Hippocampal formation (tissue), 2 donors: Measurements from ENCODE around the gene ZNF366.

Experiments used
- DNase-seq, 2 donors: peaks; one replicate each; lab custom pipeline; 2025; lab: John Stamatoyannopoulos, UW

Gene ZNF366

DNA sequence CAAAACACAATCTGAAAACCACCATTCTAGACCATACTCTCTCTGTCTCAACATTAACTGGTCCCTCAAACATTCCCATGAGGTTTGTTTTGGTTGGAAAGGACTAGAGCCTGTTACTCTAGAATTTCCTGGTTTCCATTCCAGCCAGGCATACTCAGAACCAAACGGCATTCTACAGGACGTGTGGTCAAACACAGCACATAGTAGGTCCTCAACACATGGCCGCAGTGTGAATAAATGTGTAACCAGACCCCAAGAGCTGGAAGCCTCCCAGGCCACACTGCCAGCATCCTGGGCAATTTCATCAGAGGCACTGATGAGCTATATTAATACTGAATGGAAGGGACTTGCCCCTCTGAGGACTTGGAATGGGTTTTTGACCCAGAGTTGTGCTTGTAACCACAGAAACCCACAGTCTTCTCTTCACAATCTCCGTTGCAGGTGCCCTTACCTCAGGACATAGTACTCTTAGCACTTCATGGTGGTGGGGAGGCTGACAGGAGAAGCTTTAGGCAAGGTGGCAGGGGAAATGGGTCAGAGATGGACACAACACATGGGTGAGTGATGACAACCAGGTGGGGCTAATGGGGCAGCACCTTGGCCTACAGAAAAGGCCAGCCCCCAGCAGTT lies 66.0 kb downstream of the ZNF366 start:
- DNase-seq: no peak

DNA sequence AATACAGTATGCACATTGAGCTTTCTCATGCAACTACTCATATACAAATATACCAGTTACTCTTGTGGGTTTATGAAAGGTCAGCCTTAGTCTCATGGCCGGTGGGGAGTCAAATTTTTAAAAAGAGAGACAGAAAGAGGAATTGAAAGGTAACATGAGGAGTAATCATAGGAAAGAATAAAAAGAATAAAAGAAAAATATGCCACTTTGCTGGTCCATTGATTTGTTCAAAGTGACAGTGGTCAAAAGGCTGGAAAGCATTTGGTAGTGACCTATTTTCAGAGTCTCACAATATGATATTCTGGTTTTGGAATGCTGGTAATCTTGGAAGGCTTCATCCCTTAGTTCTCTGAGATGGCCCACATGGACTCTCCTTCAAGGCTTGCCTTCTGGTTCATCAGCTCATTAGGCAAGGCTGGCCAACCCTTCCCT lies 67.0 kb downstream of the ZNF366 start:
- no peak for DNase-seq

DNA sequence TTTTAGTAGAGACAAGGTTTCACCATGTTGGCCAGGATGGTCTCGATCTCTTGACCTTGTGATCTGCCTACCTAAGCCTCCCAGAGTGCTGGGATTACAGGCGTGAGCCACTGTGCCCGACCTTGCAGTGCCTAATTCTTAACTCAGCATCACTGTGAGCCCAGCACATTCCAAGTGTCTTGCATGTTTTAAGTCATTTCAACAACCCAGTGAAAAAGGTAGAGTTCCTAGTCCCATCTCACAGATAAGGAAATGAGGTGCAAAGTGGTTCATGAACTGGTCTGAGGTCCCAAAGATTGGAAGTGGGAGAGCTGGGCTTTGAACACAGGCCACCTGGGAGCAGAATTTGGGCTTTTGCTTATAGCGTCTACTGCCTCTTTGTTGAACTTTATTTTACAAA lies 68.0 kb downstream of the ZNF366 start:
- DNase-seq: no peak

DNA sequence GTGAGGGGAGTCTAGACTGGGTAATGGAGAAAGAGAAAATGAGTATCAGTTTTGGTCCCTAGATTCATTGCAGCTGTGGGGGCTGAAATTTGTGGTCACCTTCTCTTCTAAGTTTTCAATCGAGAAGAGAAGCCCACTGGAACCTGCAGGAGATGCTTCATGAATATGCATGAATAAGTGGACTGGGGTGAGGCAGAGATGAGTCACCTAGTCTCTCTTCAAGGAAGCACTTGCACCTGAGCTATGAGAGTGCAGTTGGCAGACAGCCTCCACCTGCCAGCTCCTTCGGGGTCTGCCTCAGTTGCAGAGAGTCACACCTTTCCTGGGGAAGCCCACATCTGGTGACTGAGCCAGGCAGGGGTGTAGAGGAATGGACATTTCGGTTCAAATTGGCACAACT lies 69.1 kb downstream of the ZNF366 start:
- no peak for DNase-seq

DNA sequence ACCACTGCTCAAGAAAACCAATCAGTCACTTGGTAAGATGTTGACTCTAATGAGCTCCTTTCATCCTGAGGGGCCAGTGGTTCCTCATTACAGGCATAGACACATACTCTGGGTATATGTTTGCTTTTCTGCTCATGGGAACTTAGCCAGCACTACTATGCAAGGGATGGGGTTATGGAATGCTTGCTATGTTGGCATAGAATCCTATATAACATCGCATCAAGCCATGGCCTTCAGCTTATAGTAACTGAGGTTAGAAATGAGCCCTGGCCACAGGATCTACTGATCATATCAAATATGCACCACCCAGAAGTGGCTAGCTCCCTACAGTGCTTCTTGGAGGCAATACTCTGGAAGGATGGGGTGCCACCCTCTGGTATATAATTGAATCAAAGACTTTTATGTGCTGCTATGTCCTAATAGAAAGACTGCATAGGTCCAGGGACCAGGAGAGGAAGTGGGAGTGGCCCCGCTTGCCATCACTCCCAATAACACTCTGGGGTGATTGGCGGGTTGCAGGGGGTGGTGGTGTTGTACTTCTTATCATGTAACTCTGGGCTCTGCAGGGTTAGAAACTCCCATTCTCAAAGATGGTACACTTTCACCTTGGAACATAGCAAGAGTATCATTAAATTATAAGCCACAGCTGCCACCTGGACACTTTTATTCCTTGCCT lies 70.3 kb downstream of the ZNF366 start:
- no peak for DNase-seq

DNA sequence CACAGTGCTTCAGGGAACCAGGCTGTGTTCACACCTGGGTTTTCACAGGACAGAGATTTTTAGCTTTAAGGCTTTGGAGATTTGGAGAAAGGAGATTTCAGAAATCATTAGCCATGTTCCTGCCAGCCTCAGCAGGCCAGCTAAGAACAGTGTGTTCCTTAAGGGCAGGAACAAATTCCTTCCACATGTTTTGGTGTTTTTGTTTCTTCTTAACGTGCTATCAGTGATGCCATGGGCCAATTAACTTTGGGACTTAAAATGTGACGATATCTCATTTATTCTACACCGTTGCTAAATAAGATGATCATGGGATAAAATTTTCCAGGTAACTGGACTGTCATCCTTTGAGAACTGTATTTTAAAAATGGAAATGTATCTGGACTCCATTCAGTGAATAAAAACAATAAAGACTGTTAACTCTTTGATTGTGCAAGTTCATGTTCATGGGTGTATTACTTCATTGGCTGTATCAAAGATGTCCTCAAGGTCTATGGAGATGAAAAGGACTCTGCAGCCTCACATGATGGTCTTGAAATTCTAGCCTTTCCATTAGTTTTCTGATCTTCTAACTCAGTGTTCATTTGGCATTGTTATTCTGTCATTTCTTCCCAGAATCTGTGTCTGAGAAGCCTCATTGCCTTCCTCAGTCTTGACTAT lies 72.3 kb downstream of the ZNF366 start:
- no peak for DNase-seq

DNA sequence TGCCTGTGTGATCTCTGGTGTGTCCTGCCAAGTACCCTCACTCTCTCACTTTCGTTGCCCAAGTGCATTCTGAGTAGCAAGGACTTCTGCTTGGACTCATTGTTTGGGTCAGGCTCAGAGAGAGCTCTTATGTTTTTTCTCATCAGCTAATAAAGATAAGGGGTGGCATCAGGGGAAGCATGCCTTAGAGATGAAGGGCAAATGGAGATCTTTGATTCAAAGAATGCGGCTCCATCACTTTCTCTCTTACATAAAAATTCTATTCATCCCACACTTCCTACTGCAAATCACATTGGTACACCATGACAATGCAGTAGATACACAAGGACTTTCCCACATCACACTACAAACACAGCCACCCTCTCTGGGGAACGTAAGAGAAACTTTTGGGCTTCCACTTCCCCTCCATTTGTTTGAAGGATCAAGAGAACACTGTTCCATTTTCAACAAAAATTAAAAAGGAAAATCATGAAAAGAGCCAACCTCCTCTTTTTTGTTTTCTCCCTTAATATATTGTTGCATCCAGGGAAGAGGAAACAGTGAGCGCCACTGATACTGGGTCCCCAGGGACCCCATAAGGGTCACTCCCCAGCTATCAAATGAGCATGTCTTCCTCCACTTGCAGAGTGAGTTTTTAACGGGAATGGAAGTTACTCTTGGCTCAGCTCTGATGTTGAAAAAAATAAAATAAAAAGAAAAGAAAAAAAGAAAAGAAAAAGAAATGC lies 73.0 kb downstream of the ZNF366 start:
- no peak for DNase-seq

DNA sequence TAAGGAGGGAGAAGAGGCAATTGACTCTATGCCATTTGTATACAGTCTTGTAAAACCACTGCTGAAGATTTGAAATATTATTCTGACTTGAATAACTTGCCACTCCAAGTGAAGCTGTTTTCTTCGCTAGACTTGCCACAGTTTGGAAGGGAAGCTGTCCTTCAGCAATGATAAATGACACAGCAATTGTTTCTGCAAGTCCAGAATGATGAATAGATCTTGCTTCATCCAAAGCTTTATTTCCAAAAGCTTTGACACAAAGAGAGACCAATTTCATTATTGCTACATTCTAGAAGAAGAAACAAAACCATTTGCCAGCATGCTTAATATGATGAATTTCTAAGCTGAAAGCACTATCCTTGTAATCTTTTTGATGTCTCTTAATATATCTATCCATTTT lies 73.7 kb downstream of the ZNF366 start:
- DNase-seq: no peak

DNA sequence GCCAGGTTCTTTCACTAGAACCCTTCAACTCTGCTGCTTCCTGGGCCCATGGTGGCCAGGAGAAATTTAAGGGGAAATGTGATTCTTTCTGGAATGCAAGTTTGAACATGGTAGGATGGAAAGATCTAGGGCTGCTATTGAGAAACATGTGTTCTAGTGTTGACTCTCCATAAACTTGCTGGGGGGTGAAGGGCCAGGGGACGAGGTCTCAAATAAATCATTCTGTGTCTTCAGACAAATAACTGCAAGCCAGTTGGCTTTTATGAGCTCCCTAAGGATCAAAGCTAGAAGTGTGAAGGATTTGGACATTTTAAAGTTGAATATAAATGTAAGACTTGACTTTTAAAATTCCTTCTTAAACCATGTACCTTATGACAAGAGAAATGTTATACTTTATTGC lies 78.5 kb downstream of the ZNF366 start:
- no peak for DNase-seq

DNA sequence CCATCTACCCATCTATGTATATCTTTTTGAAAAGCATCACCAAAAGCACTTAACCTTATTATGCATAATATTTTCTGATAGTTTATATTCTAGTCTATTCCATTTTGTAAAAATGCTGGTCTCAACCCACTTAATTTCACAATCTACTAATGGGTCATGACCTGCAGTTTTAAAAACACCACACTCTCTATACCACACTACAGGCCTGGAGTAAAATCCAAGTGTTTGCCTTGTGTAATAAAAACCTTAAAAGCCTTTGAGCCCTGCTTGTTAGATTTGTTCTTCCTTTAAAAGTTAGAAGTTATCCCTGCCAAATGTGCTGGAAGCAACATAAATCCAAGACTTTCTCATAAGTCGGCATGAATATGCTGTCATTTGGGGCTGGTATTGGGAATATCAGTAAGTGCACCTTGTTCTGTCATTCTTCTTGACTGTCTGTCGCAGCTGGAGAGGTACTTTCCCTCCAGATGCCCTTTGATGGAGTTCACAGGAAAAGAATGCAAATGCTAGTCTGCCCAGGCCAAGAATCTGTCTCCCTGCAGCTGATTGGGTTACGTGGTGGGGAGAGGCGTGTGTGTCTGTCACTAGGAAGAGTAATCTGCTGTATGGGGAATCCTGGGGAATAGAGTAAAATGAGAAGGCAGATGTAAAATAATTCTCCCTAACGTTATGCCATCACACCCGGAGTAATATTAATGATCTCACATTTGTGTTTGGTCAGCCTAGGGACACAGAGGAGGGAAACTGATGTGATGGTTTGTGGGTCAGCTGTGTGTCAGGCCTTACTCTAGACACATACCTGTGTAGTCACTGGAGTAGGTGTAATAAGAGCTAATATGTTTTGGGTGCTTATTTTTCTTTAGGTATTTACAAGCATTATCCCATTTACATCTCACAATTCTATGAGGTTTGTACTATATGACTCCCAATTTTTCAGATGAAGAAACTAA lies 79.4 kb downstream of the ZNF366 start:
- no peak for DNase-seq

DNA sequence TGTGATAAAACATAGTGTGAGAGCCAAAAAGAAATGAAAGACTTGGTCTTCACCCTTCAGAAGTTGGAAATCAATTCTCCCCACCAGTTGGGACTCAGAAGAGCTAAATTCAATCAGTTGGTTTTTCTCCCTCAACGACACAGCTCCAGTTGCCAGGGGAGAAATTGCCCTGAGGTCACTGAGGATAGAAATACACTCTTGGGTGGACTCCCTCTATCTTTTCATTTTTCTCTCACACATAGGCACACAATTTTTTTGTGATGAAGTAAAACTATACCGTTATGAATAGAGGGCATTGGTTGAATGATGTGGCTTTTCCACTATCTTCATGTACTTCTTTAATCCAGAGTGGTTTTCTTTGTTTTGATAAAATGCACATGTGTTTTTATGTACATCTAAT lies 80.2 kb downstream of the ZNF366 start:
- no peak for DNase-seq

DNA sequence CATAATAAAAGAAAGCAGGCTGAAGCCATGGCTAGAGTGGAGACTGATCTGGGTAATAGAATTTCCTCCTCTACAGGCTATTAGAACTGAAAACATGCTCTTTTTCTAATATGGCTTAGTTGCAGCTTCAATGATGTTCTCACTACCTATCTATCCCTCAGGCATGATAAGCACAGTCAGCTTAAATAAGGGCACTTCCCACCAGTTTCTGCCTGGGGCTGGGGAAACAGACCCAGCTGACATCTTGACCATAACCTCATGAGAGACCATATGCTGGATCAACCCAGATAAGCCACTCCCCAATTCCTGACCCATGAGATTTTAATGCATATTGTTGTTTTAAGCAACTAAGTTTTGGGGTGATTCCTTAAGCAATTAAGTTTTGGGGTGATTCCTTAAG lies 81.2 kb downstream of the ZNF366 start:
- no peak for DNase-seq

DNA sequence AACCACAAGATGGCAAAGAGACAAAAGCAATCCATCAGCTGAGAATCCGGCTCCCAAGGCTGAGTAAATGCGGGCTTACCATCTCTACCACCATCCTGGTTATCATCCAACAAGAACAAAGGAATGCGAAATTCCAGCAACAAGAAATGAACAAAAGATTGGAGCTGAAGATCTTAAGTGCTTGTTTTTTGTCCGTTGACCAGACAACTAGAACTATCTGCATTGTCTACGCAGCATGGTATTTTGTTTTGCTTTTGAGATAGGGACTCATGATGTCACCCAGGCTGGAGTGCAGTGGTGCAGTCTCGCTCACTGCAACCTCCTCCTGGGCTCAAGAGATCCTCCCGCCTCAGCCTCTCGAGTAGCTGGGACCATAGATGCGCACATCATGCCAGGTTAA lies 88.9 kb downstream of the ZNF366 start:
- DNase-seq: no peak

DNA sequence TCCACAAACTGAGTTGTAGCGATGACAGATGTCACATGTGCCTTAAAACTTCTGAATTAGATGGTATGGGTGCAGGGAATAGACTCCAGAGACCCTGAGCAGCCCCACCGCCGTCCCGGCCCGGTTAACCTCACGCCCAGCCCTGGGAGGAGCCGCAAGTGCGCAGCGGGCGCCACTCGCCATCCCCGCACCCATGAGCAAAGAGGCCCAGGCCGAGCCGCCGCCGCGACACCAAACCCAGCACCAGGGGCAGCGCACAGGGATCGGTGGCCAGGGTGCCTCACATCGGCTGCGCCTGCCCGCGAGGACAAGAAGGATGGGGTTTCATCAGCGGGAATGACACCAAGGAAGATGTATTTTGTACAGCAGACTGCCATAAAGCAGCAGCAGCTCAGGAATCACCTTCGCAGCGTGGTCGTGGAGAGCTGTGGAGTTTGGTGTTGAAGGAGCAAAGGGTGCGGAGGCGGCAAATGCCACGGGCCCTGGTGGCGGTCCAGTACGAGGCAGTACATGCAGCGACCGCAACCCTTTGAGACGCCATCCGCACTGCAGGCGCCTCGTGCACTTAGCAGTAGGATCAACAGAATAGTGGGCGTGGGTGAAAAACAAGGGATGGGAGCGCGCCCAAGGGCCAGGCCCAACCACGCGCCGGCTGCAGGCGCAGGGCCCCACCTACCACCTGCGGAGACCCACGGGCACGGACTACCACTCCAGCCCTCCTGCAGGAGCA lies 89.7 kb downstream of the ZNF366 start:
- DNase-seq: no peak

DNA sequence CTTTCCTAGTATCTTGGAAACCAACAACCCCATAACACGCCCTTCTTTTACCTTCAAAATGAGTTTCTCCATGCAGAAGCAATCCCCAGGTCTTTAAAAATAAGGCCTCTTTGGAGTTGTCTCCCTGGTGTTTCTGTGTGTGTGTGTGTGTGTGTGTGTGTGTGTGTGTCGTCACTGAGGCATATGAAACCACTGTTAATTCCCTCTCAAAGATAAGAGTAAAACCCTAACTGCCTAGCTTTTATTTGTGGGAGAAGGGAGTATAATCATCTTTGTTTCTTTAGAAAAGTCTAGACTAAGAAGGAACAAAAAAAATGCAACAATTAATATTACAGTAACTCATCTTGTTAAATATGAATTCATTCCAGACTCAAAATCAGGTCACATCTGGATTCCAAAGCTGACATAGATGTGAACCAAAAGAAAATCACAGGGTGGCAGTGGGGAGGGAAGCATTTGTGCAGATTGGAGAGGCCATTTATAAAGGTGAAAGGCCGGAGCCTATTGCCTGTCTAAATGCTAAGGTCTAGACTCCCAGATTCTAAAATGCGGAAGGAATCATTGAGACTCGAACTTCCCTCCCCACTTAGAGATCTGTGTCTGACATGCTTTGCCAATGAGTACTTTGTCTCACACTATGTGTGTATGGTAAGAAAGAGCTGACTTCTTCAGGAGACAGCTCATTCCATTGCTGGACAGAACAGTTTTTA lies 91.4 kb downstream of the ZNF366 start:
- no peak for DNase-seq

DNA sequence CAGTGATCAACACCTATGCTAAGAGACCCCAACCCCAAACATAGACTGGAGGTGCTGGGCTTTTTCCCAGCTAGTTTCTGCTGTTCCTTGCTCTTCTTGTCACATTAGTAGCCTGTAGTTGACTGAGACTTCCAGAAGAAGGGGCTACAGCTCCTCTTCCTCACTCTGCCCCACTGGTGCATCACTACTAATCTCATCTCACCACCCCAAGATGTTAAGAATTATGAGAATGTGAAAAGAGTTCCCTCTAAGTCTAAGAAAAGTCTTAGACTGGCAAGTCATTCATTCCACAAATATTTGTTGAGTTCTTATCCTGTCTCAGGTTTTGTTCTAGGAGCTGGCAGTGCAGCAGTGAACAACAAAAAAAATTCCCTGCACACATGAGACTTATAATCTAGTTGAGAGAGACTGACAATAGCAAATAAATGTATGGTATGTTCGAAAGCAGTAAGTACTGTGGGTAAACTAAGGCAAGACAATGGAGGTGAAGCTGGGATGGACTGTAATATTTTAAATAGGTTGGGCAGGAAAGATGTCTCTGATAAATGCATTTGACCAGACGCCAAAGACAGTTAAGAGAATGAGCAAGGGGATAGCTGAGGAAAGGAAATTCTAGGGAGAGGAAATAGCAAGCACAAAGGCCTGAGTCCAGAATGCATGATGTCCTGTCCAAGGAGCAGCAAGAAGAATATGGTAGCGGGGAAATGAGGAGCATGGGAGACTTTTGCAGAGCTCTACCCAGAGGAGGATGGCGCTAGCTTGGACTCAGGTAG lies 94.7 kb downstream of the ZNF366 start:
- no peak for DNase-seq

DNA sequence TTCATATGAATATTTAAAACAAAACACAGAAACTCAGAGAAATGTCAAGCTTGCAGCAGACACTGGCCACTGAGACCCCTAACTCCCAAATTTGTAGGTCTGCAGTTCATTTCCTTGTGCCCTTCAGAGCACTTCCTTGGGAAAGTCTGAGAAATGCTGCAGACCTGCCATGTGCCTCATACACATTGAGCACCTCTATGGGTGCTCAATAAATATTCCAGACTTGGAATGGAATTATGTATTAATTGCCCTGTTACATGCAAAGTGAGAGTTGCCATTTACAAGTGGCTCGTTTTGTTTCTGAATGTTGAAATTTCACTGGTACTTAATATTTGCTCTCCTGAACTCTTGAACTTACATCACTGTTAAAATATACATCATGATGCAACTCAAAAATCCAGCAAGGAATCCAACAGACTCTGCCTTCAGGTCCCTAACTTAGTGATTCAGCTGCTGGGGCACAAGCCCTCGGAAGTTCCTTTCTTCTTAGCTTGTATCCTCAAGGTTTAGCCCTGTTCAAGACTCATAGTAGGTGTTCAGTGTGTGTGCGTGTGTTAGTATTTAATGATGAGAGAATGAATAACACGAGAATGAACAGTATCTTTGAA lies 96.4 kb downstream of the ZNF366 start:
- no peak for DNase-seq

DNA sequence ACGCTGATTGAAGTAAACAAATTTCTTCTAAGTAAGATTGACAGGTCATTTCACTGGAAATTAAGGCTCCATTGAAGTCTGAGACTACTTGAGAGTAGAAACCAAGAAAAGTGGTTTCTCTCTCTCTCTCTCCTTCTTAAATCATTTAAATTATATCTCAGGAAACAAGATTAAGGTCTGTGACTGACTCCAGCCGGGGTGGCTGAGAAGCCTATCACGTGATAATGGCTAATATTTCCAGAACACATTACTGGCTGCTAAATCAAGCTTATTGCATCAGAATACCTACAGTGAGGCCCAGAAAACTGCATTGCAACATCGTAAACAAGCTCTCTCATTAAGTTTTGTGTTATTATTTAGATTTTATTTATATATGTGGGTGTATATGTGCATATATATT lies 98.6 kb downstream of the ZNF366 start:
- DNase-seq: no peak

DNA sequence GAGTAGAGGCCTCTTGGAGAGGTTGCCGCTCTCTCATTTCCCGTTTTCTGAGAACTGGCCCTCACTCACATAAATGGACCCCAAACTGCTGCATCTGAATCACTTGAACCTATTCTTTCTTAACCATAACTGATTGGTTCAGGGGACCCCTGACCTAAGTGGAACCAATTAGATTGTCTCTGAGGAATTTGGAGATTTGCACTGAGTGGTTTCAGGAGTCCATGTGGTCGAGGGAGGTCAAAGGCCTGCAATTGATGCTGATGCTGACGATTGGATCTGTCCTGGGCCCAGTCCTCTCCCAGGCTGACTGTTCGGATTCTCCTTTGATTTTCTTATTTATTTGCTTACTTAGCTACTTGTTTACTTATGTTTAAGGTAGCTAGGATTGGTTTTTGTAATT lies 99.1 kb downstream of the ZNF366 start:
- no peak for DNase-seq
